Adipose tissue (tissue), 3 donors: Measurements from ENCODE around the gene RPL13. TPM values are rescaled to one million over a fixed set of nuclear protein-coding genes. Genes with fewer than 3 reads are reported as not detected.

ENCODE experiments used
- H3K27ac ChIP-seq: one replicate; pipeline ENCODE4 v1.5.1; 2013; ENCODE audit warnings: low read depth, low read length
- WGBS, 3 donors: extraction: QIAGEN DNeasy Blood & Tissue Kit; methylation state at CpG; one replicate each; pipeline ENCODE4 v1.1.7; 2013; 5-methylcytosine and 5-hydroxymethylcytosine counted together
- polyA plus RNA-seq, 3 donors: library from polyadenylated mRNA; stranded (reverse); fragments of 200-250 nt; gene quantifications; one replicate each; pipeline ENCODE4 v1.2.3, GENCODE V29; 2013
- donor health status: healthy with polysubstance abuse.
- donor health status: Bipolar disorder and iron deficiency.
- donor health status: healthy.

RPL13 gene
- polyA plus RNA-seq, 3 donors = 5,860 to 8,120 (median 6,597) TPM

DNA sequence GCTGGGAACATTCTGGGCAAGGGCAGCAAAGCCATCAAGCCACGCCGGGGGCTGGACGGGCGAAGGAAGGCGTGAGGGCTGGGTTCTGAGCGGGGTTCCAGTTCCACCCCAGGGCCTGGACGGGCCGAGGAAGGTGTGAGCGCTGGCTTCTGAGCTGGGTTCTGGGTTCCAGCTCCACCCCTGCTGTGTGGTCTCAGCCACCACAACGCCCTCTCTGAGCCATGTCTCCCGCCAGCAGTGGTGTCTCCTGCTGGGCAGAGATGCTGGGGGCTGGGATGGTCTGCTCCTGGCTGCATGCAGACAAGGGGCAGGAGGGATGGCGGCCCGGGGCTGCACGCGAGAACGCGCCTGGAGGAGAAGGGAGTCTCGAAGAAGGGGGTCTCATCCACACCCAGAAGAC lies 11.2 kb downstream of the RPL13 start:
- WGBS, 3 donors = 83 to 91% (median 87%) methylated on average over 18 of the region's 18 CpGs
- no peak overlapping the region for H3K27ac ChIP-seq

DNA sequence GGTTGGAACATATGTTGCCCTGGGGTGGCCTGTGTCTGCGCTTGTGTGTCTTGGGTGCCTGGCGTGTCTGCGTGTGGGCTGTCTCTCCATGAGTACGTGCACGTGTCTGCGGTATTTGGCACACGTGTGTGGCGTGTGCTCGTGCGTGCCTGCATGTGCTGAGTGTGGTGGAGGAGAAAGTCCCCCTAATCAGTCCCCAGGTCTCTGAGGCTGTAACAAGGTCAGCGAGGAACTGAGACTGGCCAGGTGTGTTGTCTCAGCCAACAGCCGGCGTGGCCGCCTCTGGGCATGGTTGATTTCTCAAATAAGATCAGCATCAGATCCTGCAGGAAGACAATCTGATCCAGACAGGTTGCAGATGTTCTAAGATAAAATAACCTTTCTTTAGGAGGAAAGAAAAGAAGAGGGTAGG lies 11.6 kb downstream of the RPL13 start:
- H3K27ac ChIP-seq = no peak overlapping the region
- WGBS, 3 donors = 32 to 55% (median 47%) methylated on average over 14 of the region's 14 CpGs

- H3K27ac ChIP-seq = no peak overlapping the region
- WGBS, 3 donors = 63 to 71% (median 71%) methylated on average over 19 of the region's 19 CpGs
Observed at GRCh38 chr16:89572485-89573205, 12.2 kb downstream of the RPL13 start.

- WGBS, 3 donors = 68 to 78% (median 72%) methylated on average over 31 of the region's 31 CpGs
- no peak overlapping the region for H3K27ac ChIP-seq
Observed at GRCh38 chr16:89573826-89574680, 13.6 kb downstream of the RPL13 start.

DNA sequence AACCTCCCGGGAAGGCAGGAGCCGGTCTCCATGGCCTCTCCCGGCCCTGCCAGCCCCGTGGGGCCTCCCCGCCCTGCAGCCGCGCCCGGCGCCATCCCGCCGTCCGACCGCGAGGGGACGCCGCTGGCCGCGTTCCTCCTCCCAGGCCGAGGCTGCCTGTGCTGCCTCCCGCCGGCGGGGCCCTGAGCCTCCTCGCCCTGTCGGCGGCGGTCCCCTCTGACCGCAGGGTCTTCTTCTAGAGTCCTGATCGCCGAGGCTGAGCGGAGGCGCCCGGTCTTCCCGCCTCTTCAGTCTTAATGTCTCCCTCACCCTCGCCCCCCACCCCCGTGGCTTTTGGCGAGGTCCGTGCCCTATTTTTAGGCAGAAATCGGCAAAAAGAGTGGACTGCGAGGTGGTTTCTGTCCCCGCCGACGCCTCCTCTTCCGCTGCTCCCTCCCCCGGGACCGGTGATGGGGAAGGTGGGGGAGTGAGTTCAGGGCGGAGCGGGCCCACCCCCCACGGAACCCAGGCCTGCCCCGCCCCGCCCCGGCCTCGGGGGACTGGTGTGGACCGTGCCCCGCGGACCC lies 14.3 kb downstream of the RPL13 start:
- WGBS, 3 donors = 2 to 9% (median 2%) methylated on average over 38 to 55 of the region's 55 CpGs
- H3K27ac ChIP-seq = no peak overlapping the region

DNA sequence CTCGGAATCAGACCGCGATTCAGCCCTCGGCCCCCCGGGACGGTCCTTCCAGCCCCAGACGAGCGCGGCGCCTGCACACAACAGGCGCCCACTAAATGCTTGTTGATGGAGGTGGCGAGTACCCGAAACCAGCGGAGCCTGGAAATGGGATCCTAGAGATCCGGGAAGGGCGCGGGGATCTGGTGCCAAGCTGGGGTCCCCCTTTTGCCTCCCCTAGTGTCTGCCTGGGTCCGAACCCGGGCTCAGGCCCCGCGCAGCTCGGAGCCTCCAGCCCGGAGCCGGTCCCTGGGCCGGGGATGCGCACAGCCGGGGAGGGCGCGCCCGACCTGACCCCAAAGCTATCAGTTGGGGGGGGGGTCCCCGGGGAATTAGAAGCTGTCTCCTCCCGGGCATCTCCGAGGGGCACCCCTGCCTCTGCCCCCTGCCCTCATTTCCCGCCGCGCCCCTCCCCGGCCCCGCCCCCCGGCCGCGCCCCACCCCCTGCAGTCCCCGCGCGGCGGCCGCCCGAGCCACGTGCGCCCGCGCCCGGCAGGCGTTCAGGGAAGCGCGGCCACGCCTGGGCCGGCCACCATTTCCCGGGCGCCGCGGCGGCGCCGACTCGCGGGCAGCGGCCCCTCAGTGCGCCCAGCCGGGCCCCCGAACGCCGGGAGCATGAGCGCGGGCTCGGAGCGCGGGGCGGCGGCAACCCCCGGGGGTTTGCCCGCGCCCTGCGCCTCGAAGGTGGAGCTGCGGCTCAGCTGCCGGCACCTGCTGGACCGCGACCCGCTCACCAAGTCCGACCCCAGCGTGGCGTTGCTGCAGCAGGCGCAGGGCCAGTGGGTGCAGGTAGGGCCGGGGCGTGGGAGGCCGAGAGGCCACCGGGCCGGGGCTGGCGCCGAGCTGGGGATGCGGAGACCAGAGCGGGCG lies 15.0 kb downstream of the RPL13 start, which contains the start of gene CPNE7:
CPNE7 (plus strand) TSS at position 512 of the 906 bp plus-strand sequence; CDS start at position 652, 140 bp downstream.
- WGBS, 3 donors = 1 to 2% (median 2%) methylated on average over 77 to 101 of the region's 103 CpGs
- H3K27ac ChIP-seq = no peak within 1 kb of the TSS

GRCh38 chr16:89576153-89577054 lies 15.9 kb downstream of the RPL13 start:
- no peak overlapping the region for H3K27ac ChIP-seq
- WGBS, 3 donors = 23 to 28% (median 25%) methylated on average over 64 to 89 of the region's 89 CpGs

GRCh38 chr16:89577055-89577759 lies 16.7 kb downstream of the RPL13 start:
- 87 to 90% (median 87%) methylated on average over 25 of the region's 25 CpGs for WGBS, 3 donors

DNA sequence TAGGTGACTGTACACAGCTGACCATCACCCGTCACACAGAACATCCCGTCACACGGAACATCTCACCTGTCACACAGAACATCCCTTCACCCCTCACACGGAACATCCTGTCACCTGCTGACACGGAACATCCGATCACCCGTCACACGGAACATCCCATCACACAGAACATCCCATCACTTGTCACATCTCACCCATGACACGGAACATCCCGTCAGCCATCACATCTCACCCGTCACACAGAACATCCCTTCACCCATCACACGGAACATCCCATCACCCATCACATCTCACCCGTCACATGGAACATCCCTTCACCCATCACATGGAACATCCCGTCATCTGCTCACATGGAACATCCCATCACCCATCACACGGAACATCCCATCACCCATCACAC lies 18.9 kb downstream of the RPL13 start:
- WGBS, 3 donors = 89 to 91% (median 90%) methylated on average over 15 of the region's 15 CpGs
- no peak overlapping the region for H3K27ac ChIP-seq

More at GRCh38 chr16:89577055-89577759, 16.7 kb downstream of the RPL13 start:
- H3K27ac ChIP-seq = no peak overlapping the region

- H3K27ac ChIP-seq = no peak overlapping the region
- 87 to 91% (median 88%) methylated on average over 33 of the region's 33 CpGs for WGBS, 3 donors
Observed at GRCh38 chr16:89581045-89581695, 20.7 kb downstream of the RPL13 start.

- no peak overlapping the region for H3K27ac ChIP-seq
- WGBS, 3 donors = 50 to 63% (median 61%) methylated on average over 15 of the region's 15 CpGs
Observed at GRCh38 chr16:89581861-89582563, 21.5 kb downstream of the RPL13 start.

DNA sequence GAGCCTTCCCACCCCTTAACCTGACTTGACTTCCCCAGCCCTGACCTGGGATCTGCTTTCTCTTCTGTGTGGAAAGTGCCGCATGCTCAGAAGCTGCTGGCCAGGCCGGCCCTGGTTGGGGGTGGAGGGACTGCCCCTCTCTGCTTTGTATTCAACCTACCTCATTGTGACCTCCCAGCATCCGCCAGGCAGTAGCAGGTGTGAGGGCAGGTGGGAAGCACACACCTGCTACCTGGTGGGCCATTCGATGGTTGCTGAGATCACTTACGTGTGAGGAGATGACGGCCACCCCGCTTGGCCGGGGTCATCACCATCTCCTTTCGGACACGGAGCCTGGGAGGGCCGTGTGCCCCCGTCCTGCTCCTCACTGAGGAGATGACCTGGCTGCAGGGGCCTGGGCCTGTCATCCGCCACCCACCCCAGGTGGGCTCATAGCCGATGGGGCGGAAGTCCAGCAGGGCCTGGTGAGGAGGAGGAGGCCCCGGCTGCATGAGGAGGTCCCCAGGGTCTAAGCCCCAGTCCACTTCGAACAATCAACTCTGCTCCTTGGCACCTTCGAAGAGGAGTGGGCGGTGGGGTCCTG lies 22.2 kb downstream of the RPL13 start:
- H3K27ac ChIP-seq = no peak overlapping the region
- 86 to 93% (median 93%) methylated on average over 19 of the region's 19 CpGs for WGBS, 3 donors

GRCh38 chr16:89583197-89583894 lies 22.9 kb downstream of the RPL13 start:
- WGBS, 3 donors = 88 to 92% (median 90%) methylated on average over 36 of the region's 36 CpGs

DNA sequence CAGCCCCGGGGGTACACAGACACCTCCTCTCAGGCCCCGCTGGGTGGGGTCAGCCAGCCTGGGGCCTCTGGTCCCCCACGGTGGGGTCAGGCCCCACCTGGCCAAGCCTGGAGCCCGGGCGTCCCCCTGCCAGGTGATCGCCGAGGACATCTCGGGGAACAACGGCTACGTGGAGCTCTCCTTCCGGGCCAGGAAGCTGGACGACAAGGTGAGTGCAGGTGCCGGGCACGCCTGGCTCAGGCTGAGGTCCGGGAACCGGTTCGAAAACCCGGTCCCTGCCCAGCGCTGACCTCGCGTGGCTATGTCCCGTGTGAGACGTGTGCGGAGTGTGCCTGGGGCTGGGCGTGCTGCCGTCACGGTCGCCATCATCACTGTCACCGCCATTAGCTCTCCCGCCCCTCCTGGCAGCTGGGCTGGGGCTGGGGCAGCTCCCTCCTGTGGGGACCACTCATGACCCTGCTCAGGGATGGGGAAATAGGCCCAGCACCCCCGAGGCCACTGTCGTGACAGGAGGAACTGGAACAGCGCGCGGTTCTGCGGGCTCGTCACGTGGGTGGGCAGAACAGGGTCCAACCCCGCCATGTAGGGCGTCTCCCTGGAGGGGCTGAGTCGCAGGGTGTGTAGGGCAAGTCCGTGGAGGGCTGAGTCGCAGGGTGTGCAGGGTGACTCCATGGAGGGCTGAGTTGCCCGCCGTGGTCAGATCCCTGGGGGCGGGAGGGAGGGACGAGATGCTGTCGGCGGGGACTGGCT lies 23.6 kb downstream of the RPL13 start:
- no peak overlapping the region for H3K27ac ChIP-seq
- WGBS, 3 donors = 89 to 92% (median 90%) methylated on average over 44 to 49 of the region's 49 CpGs

More at GRCh38 chr16:89583197-89583894, 22.9 kb downstream of the RPL13 start:
- no peak overlapping the region for H3K27ac ChIP-seq
